RPMI8226 (cell line): Measurements from ENCODE around the gene CCDC187.

Experiments used
- DNase-seq: peaks from one replicate; pipeline ENCODE4 v3.0.0-alpha.2; 2015

CCDC187 gene

GRCh38 chr9:136222166-136222905, 81.6 kb downstream of the CCDC187 start:
- DNase-seq = no peak

- no peak for DNase-seq
These were observed 83.7 kb downstream of the CCDC187 start for GRCh38 chr9:136220017-136220729.

DNA sequence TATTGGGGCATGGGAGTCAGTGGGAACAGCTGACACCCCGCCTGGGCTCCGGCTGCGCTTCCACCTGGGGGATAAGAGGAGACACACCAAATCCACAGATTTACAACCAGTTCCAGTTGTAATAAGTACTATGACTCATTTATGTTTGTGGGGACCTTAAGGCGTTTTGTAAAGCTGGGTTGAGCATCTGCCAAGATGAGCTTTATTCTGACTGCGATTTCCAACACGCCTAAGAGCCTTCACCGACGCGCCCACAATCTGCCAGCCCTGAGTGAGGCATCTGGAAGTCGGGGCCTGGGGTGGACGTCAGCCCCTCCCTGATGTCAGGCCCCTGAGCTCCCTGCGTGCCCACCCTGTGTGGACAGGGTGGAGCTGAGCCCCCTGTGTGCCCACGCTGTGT, 84.6 kb downstream of the CCDC187 start:
- DNase-seq = no peak

DNA sequence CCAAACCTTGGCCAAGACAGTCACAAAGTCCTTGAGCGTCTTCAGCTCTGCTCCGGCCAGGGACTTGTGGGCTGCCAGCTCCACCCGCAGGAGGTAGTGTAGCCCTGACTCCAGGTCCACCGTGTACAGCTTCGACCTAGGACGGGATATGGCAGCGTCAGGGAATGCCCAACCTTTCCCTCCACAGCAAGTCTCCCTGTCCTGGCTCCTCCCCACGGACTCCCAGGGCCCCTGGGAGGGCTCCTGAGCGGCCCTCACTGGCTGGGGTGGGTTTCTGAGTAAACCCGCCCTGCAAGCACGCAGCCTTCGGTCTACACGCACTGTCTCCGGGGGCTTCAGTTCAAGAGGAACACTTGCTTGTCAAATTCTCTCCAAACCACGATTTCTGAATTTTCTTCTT, 85.2 kb downstream of the CCDC187 start:
- DNase-seq = no peak

GRCh38 chr9:136218271-136218670, 85.6 kb downstream of the CCDC187 start:
- no peak for DNase-seq

- DNase-seq = no peak
These were observed 87.2 kb downstream of the CCDC187 start for GRCh38 chr9:136216541-136217244.

DNA sequence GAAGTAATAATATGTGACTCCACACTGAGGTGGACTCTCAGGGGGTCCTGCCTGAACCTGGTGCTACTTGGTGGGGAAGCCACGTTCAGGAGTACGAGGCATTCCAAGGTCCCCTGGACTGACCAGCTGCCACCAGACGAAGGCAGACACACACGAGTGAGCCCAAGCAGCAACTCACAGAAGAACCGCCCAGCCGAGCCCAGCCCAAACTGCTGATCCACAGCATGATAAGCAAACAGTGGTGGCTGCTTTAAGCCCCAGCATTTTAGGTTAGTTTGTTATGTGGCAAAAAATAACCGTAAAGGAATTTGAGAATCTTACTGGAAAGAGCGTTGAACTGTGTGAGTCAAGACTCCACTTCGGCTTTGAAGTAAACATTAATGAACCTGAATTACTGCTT, 90.2 kb downstream of the CCDC187 start:
- no peak for DNase-seq

- no peak for DNase-seq
These were observed 91.4 kb downstream of the CCDC187 start for GRCh38 chr9:136212345-136212950.

GRCh38 chr9:136211441-136212344, 92.2 kb downstream of the CCDC187 start:
- DNase-seq = no peak

- DNase-seq = no peak
These were observed 92.9 kb downstream of the CCDC187 start for GRCh38 chr9:136211006-136211405.

- no peak for DNase-seq
These were observed 93.6 kb downstream of the CCDC187 start for GRCh38 chr9:136210276-136210675.

- DNase-seq = no peak
These were observed 94.1 kb downstream of the CCDC187 start for GRCh38 chr9:136209786-136210185.

GRCh38 chr9:136209232-136209631, 94.7 kb downstream of the CCDC187 start:
- no peak for DNase-seq

DNA sequence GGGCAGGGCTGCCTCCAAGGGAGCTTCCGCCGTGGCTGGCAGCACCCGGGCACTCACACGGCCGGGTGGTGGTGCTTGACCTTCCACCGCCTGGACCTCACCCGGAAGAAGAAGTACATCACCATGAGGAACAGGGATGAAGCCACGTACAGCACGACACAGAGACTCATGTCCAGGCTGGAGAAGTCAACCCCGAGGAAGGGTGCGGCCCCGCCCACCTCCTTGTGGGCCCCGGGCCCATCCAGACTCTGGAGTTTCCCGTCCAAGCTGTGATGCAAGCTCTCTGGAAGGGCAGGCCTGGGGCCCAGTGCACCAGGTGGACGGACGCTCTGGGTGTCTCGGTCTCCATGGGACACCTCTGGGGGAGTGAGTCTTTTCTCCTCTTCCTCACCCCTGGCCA, 95.2 kb downstream of the CCDC187 start:
- DNase-seq = no peak

GRCh38 chr9:136207616-136208015, 96.3 kb downstream of the CCDC187 start:
- no peak for DNase-seq

- DNase-seq = no peak
These were observed 97.2 kb downstream of the CCDC187 start for GRCh38 chr9:136206602-136207275.

- no peak for DNase-seq
These were observed 98.2 kb downstream of the CCDC187 start for GRCh38 chr9:136205707-136205992.

- DNase-seq = peak; percentile 42
These were observed 98.8 kb downstream of the CCDC187 start, which contains the start of gene LHX3 for GRCh38 chr9:136204838-136205706. LHX3 (minus strand) TSS chr9:136205128; CDS start chr9:136205012, 116 bp downstream.

GRCh38 chr9:136204145-136204805, 99.6 kb downstream of the CCDC187 start:
- DNase-seq = no peak
